ENCODE measurements around the gene CIP2A.

The CIP2A gene

GRCh38 chr3:108562565-108562964 lies 26.7 kb downstream of the CIP2A start:
- DNase-seq (ENCODE audit: low read depth): no peak

- DNase-seq (ENCODE audit: low read depth): no peak
Observed at GRCh38 chr3:108555966-108556581, 33.2 kb downstream of the CIP2A start.

GRCh38 chr3:108554913-108555571 lies 34.2 kb downstream of the CIP2A start:
- no peak for DNase-seq (ENCODE audit: low read depth)

GRCh38 chr3:108554229-108554628 lies 35.0 kb downstream of the CIP2A start:
- no peak for DNase-seq (ENCODE audit: low read depth)

GRCh38 chr3:108552267-108553159 lies 36.7 kb downstream of the CIP2A start:
- no peak for DNase-seq (ENCODE audit: low read depth)

GRCh38 chr3:108548886-108549285 lies 40.4 kb downstream of the CIP2A start:
- DNase-seq (ENCODE audit: low read depth): no peak

GRCh38 chr3:108548304-108548703 lies 40.9 kb downstream of the CIP2A start:
- DNase-seq (ENCODE audit: low read depth): no peak

GRCh38 chr3:108546692-108547091 lies 42.5 kb downstream of the CIP2A start:
- no peak for DNase-seq (ENCODE audit: low read depth)

GRCh38 chr3:108546247-108546646 lies 43.0 kb downstream of the CIP2A start:
- DNase-seq (ENCODE audit: low read depth): no peak

- DNase-seq (ENCODE audit: low read depth): no peak
Observed at GRCh38 chr3:108538083-108538482, 51.2 kb downstream of the CIP2A start.

- no peak for DNase-seq (ENCODE audit: low read depth)
Observed at GRCh38 chr3:108528459-108529252, 60.6 kb downstream of the CIP2A start.

- no peak for DNase-seq (ENCODE audit: low read depth)
Observed at GRCh38 chr3:108527817-108528216, 61.4 kb downstream of the CIP2A start.

- no peak for DNase-seq (ENCODE audit: low read depth)
Observed at GRCh38 chr3:108527109-108527508, 62.1 kb downstream of the CIP2A start.

- no peak for DNase-seq (ENCODE audit: low read depth)
Observed at GRCh38 chr3:108525971-108526370, 63.3 kb downstream of the CIP2A start.

- no peak for DNase-seq (ENCODE audit: low read depth)
Observed at GRCh38 chr3:108525256-108525655, 64.0 kb downstream of the CIP2A start.

GRCh38 chr3:108524537-108524936 lies 64.7 kb downstream of the CIP2A start:
- DNase-seq (ENCODE audit: low read depth): no peak

GRCh38 chr3:108518895-108519294 lies 70.3 kb downstream of the CIP2A start:
- no peak for DNase-seq (ENCODE audit: low read depth)

- no peak for DNase-seq (ENCODE audit: low read depth)
Observed at GRCh38 chr3:108516881-108517280, 72.4 kb downstream of the CIP2A start.

GRCh38 chr3:108513961-108514360 lies 75.3 kb downstream of the CIP2A start:
- no peak for DNase-seq (ENCODE audit: low read depth)

GRCh38 chr3:108512671-108513070 lies 76.6 kb downstream of the CIP2A start:
- no peak for DNase-seq (ENCODE audit: low read depth)

GRCh38 chr3:108511490-108511889 lies 77.7 kb downstream of the CIP2A start:
- no peak for DNase-seq (ENCODE audit: low read depth)

GRCh38 chr3:108511055-108511454 lies 78.2 kb downstream of the CIP2A start:
- no peak for DNase-seq (ENCODE audit: low read depth)
